HG02759 (cell line): Measurements from ENCODE around the gene OFD1.

Experiments used
- ATAC-seq: cut with Tn5 transposase; IDR thresholded peaks from one replicate; pipeline ENCODE4 v1.9.1; 2021; ENCODE audit warnings: mild to moderate bottlenecking, moderate library complexity; ENCODE audit not compliant: unreplicated experiment

The OFD1 gene

DNA sequence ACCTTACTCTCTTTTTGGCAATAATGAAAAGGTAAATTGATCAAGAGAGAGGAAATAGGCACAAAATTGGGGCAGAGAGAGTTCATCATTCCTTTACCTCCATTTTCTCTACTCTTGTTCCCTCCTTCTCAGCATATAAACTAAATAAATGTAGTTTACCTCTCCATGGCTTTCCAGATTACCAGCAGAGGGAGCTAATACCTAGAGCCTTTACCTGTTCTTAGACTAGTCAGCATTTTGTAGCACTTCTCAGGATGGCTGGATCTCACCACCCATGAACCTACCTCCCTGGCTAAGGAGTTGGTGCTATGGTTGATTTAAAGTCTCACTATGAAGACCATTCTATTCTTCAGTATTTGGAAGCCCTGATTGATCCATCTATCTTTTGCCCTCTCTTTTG is 15.7 kb downstream of the OFD1 start:
- no peak for ATAC-seq

DNA sequence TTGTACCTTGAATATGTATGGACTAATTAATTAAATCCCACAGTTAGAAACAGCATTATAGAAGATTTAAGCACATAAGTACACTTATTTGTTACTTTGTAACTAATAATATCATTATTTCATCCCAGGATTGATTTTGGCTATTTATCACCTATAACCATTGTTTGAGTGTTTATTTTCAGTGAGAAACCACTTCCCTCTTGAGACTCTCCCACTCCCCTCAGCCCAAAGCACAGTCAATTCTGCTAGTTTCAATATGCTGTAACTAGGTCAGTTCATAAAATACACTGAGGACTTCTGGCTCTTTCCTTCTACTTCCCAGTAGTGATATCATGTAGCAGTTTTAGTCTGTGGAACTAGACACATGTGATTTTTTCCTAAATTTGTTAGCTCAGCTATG is 16.3 kb downstream of the OFD1 start:
- no peak for ATAC-seq

DNA sequence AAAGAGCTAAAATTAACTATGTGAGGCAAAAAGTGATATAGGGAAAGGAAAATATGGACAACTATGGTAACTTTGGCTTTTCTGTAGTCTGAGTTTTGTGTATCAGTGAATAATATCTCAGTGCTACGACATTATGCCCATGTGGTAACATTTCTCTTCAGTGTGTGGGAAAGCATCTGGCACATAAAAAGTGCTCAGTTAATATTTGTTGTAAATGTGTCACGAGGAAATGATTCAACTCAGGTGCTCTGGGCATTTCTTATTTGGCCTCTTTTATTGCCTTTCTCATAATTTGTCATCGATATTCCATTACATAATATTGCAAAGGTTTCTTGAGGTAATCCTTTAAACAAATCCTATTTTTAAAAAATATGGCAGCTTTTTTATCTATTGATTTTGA is 17.6 kb downstream of the OFD1 start:
- ATAC-seq: no peak

DNA sequence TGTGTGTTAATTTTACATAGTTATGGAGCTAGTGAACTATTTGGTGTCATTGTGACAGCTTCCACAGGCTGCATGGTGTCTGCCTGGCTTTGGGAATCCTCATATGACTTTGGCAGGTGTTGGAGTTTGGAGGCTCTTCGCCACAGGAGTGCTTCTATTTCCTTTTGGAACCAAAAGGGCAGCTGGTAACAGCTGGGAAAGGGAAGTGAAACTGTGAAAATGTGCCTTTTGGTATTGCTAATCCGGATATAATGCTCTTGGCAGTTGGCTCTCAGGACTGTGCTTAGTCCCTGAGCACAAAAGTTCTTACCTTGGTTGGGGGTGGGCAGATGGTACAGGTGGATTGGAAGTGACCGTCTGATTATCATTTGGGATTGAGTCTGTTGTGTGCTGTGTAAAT is 18.1 kb downstream of the OFD1 start:
- peak; percentile 60 for ATAC-seq

DNA sequence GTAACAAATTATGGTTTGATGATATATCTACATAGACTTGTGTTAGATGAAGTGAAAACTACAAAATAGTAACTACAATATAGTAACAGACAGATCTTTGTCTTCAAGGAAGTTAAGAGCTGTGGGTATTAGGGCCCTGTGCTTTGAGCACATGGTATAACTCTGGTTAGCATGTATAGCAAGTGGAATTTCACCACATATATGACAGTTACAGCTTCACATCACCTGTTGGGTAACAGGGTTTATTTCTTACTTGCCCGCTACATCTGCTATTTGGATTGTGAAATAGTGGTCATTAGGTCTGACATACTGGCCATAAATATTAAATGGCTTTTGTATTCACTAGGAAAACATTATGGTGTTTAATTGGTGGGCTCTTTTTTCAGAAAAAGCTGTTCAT is 20.2 kb downstream of the OFD1 start:
- no peak for ATAC-seq

DNA sequence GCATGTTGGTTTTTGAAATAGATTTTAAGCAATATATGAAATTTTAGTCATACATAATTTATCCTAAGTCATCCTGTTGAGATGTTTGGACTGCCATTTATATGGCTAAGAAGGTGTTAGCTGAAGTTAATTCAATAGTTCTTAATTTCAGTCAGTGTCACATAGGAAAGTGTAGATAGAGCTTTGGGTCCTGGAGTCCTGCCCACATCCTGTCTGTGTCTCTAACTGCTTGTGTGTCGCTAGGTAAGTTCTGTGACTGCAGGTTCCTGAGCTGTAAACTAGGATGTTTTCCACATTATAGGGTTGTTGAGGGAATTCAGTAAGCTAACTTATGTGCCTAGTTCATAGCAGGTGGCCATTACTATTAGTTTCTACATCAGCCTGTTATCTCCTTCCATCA is 20.7 kb downstream of the OFD1 start:
- no peak for ATAC-seq

DNA sequence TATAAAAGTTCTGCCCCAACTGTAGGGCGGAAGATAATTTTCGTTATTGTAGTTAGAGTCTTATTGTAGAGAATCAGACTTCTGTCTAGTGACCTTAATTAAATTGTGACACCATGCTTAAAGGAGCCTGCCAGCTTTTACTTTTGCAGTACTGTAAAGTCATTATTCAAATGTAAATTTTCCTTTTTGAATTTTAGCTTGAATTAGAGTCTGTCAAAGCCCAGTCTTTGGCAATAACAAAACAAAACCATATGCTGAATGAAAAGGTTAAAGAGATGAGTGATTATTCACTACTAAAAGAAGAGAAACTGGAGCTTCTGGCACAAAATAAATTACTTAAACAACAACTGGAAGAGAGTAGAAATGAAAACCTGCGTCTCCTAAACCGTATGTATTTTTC is 21.8 kb downstream of the OFD1 start:
- ATAC-seq: no peak

DNA sequence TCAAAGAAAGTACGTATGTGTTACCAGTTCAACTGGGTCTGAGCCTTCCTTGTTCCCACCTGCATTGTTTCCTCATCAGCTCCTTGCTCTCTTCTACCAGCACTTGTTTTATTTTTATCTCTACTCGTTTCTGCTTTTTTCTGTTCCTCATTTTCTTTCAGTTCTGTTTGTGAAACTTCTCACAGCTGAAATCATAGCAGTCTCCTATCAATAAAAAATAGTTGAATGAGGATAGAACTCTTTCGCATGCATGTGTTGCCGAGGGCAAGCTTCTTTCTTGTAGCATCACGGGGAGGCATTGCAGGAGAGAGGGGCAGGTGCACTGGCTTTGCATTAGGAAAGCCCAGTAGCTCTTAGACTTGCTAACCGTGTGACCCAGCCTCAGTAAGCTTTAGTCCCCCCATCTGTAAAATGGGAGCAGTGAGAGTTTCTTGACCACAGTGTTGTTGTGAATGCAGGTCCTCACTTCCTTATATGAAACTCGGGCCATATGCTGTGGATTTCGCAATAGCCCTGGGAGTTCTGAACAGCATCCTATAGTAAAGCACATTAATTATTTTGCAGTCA is 24.7 kb downstream of the OFD1 start:
- peak; percentile 73 for ATAC-seq

DNA sequence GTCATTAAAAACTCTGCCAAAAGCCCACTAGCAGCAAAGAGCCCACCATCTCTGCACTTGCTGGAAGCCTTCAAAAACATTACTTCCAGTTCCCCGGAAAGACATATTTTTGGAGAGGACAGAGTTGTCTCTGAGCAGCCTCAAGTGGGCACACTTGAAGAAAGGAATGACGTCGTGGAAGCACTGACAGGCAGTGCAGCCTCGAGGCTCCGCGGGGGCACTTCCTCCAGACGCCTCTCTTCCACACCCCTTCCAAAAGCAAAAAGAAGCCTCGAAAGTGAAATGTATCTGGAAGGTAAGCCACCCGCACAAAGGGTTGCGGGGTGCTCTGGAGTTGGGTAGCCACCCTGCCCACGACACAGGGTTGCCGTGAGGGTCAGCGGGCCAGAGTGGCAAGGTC is 25.9 kb downstream of the OFD1 start:
- ATAC-seq: no peak

DNA sequence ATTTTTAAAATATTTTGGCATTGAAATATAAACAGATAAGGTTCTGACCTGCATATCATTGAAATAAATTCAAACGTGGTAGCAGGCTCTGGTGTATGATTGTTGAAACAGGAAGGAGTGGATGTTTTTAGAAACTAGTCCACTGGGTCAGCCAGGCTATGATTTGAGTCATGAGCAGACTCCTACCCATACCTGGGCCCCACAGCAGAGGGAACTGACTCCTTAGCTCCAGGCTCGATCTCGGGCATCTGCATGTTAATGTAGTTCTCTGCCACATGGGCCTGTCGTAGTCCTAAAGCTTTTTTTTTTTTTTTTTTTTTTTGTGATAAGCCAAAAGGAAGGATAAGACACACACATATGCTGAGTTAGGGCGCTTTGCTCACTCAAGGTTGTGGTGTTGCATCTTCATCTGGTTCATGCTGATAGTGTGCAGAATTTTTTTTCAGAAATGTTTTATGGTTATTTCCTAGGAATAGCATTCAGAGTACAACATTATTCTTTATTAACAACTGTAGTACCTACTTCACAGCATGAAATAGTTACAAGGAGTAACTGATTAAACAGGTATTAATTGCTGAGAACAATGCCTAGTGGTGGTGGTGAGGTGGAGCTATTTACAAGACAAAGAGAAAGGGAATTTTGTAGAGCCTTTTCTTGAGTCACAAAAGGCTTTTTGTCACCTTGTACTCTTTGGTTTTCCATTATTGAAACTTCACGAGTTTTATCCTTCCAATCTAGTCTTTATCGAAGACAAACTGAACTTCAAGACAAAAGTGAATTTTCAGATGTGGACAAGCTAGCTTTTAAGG is 27.3 kb downstream of the OFD1 start:
- peak; percentile 73 for ATAC-seq

DNA sequence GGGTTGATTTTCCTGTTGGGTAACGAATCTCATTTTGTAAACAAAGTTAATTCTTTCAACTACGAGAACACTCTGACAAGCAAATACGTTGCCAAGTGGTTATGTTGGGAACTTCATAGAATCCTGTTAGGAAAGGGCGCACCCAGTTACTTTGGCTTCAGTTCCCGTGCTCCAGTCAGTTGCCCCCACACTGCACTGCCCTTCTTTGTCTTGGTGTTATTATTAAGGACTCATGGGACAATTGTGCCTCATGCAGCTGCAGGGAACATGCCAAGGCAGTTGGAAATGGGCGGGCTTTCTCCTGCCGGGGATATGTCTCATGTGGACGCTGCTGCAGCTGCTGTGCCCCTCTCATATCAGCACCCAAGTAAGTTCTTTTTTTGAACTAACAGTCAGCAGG is 28.9 kb downstream of the OFD1 start:
- ATAC-seq: no peak

DNA sequence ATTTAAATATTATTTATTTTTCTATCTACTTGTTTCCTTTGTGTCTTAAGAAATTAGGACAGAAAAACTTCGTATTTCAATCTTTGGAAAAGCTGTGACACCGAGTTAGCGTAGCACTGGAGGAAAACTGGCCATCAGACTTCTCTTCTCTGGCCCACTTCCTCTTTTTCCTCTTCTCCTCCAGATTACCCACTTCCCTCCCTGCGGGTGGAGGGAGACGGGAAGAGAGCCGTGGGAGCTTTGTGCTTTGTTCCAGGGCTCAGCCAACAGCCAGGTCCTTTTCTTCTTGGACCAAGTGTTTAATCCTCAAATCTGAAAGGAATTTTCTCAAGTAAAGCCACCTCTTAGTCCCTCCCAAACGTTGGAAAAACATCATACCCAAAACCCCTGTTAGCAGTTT is 29.7 kb downstream of the OFD1 start:
- no peak for ATAC-seq

DNA sequence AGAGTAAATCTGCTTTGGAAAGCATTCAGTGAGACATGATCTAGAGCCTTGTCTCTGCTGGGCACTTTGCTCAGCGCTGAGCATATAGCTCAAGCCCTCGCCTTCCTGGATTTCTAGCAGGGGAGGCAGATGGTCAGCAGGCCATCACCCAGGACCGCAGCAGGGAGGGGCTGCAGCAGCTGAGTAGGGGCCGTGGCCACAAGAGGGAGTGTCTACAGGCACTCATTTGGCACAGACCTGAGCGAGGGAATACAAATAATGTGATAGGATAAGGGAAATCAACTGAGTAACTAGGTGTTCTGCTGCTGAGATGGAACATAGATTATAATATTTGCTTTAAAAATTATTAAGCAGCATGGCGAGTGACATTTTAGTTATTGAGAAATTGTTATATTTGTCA is 30.2 kb downstream of the OFD1 start:
- no peak for ATAC-seq

DNA sequence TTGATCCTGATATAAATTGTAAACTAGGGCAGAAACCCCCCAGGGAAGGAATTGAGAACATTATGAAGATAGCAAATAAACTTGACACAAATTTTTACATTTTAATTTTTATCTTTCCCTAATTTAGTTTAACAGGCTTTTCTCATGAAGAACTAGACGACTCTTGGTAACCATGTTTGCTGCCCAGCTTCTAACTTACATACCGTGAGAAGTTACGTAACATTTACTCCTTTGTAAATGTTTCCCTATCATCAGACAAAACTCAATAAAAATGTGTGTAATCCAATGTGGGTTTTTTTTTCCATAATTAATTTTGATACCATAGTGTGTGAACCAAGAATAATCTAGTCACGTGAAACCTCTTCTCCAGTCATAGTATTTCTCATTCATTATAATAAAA is 34.4 kb downstream of the OFD1 start:
- no peak for ATAC-seq

DNA sequence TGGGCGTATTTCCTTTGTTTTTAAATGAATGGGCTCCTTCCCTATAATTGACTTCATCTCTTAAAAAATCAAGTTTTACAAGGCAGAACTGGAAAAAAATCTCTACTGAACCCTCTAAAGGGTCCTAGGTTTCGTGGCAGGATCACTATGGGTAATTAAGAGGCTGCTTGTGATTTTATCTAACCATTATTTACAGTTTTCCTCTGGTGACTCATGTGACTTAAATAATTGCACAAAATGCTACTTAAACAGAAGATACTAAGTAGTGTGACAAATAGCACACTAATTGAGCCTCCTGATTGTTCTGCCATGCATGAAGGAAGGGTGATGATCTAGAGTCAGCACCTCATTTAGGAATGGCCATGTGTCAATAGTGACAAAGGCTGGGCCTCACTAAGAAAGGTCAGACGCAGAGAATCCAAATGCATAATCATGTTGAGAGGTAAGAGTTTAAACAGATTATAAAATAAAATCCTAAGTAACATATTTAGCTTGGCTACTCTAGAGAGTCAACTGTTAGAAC is 35.5 kb downstream of the OFD1 start:
- ATAC-seq: no peak

DNA sequence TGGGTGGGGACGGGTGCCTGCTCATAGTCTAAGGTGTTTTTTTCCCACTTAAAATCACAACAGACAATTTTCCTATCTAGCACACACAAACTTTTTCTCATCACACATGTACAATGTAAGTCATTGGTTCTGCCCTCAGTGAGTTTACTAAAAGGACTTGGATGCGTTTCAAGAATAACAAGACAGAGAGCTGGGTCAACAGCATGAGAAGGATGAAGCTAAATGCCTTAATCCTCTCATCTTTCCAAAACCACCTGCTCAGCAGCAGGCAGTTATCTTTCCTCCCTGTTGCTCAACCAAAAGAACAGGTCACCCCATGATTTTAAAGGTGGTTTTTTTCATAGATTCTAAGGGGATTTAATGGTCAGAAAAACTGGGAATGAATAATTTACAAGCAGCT is 40.1 kb downstream of the OFD1 start:
- ATAC-seq: no peak

DNA sequence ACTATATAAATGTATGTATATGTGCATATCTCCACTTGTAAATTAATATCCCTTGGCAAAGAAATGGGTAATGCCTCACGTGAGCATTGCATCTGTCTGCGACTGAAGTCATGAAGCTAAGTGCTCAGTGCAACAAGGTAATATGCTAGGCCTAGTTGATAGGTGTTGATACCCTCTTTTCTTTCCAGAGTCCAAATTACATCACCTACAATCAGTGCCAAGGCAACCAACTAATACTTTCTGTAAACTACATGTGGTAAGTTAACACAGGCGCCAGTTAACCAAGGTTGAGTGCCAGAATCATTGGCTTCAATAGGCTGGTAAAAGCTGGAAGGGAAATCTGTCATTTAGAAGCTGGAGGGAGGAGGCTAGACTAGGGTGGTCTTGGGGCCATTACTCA is 41.3 kb downstream of the OFD1 start:
- ATAC-seq: no peak

DNA sequence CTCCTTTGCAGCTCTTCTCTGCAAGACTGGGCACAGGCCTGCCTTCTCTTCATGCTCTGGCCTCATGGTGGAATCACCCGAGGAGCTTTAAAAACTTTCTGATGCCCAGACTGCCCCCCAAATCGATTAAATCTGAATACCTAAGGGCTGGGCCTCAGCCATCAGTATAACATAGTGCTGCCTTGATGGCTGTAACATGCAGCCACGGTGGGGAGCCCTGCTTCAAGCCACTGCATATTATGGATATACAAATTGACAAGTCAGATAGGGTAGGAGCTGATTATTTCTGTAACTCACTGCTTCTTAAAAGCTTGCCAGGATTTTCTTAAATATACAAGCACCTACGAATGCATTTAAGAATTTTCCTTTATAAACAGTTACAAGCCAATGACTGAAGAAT is 41.8 kb downstream of the OFD1 start:
- ATAC-seq: no peak

DNA sequence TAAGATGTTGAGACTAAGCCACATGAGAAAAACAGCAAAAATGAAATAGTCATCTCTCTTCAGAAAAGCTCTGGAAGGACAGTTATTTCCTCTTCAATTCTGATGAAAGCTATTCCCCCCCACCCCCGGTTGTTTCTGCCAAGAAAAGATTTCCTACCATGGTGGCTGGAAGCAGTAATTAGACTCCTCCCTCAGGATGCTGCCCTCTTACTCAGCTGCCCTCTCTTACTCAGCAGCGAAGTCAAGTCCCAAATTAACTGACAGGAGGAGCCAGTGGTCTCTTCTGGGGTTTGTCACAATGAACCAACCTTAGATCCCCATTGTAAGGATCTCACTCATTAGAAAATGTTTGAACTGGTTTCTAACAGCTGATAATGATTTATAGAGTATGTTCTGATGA is 44.4 kb downstream of the OFD1 start:
- no peak for ATAC-seq

DNA sequence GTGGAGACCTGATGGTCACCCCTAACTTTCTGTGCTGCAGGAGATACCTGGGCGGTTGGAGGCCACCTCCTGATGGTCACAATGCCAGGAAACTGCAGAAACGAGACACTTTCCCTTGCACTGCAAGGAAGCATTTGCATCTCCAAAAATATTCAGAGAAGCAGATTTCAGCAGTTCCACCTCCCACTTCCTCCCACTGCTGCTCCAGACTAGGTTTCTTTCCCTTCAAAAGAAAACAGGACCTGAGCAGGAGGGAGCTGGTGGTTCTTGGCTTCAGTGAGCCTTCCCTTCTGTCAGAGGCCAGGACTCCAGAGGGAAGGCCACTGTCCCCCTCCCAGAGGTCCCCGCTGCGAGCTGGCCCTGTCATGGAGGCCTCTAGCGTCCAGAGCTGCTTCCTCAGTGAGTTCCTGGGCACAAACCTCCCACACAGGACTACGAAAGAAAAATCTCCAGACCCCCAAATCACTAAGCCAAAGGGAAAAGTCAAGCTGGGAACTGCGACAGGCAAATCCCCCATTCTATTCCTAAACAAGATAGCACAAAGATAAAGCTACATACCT is 46.4 kb downstream of the OFD1 start:
- no peak for ATAC-seq

DNA sequence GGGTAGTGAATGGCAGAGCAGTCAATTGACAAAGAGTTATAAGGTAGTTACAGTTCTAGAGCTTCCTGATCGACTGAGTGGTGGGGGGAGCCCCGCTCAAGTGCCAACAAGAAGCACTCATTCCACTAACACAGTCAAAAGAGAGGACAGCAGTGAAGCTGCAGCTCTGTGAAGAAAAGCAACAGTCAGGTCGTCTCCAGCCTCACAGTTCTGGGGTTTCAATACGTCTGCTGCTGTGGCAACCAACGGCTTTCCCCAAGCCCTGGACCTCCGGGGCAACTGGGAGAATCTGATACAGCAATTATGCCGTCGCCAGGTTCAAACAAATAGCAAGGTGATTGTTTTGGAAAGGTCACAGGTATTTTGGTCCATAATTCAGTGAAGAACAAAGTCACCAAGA is 51.5 kb downstream of the OFD1 start:
- ATAC-seq: no peak
